ENCODE measurements around the gene DDR2.

DDR2 gene

DNA sequence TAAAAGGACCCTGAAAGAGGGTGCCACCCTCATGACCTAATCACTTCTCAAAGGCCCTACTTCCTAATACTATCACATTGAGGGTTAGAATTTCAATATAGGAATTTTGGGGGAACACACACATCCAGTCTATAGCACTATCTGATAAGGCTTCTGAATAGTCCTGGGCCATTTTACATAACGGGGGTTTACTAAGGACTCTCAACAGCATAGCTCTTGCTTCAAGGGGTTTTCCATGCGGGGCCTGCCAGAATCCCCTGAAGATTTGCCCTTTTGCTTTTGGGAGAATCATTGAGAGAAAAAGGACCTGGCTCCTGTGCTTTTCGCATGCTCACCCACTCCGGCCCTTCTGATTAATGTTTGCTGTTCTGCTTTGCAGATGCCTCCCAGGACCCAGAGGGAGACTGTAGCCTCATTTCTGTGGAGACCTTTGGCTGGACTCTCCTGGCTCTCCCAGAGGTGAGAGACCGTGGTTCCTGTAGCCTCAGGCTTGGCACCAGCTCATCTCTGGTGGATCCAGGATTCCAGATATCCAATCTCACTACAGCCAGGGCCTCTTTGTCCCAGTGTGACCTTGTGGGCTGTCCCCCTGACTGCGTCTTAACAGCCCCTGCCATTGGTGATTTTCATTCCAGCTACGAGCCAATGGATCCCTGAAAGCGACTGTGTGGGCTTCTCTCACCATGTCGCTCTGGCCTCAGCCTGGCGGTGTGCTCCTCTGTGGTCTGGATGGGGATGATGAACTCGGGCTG is 72.6 kb downstream of the DDR2 start:
- TF ChIP-seq, protein P1, sequence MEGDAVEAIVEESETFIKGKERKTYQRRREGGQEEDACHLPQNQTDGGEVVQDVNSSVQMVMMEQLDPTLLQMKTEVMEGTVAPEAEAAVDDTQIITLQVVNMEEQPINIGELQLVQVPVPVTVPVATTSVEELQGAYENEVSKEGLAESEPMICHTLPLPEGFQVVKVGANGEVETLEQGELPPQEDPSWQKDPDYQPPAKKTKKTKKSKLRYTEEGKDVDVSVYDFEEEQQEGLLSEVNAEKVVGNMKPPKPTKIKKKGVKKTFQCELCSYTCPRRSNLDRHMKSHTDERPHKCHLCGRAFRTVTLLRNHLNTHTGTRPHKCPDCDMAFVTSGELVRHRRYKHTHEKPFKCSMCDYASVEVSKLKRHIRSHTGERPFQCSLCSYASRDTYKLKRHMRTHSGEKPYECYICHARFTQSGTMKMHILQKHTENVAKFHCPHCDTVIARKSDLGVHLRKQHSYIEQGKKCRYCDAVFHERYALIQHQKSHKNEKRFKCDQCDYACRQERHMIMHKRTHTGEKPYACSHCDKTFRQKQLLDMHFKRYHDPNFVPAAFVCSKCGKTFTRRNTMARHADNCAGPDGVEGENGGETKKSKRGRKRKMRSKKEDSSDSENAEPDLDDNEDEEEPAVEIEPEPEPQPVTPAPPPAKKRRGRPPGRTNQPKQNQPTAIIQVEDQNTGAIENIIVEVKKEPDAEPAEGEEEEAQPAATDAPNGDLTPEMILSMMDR (IDR thresholded peaks at IDR 0.05; ENCODE audit: insufficient read depth, missing control alignments) = no peak
- FAIRE-seq (no peak), DNase-seq (ENCODE audit: insufficient read length, low spot score) (no peak)

DNA sequence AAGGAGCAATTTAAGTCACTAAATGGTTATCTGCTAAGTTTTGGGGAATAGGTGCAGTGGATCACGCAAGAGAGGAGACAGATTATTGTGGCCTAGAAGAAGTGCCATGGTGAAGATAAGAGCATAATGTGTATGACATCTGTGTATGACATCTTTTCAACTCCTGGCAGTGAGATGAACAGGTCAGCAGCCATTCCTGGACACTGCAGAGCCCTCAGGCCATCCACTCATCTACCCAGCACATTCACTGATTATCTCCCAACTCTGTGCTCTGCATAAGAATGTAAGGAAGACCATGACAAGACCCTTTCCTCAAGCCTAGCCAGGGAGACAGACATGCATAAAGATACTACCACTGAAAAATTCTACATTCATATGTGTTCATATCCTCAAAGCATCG is 73.7 kb downstream of the DDR2 start:
- TF ChIP-seq, protein P1 (IDR thresholded peaks at IDR 0.05; ENCODE audit: insufficient read depth, missing control alignments) = no peak
- FAIRE-seq = no peak
- no peak for DNase-seq (ENCODE audit: insufficient read length, low spot score)

DNA sequence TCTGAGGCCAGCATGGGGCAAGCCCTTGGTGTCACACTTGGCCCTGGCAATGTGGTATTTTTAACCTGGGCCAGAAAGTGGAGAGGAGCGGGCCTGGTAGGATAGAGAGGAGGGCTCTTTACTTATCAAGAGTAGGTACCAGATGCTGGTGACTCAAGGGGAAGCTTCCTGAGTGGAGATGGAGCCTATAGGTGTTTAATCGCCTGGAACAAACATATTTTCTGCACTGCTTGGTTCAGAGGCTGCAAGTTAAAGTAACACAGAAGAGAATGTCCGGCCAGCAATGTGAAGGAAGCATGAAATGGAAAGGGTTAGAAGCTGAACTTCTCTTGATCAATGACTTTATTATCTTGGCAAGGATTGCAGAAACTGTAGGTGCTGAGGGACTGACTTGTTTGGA is 74.3 kb downstream of the DDR2 start:
- no peak for DNase-seq (ENCODE audit: insufficient read length, low spot score)
- TF ChIP-seq, protein P1 (IDR thresholded peaks at IDR 0.05; ENCODE audit: insufficient read depth, missing control alignments) = no peak
- FAIRE-seq = no peak

DNA sequence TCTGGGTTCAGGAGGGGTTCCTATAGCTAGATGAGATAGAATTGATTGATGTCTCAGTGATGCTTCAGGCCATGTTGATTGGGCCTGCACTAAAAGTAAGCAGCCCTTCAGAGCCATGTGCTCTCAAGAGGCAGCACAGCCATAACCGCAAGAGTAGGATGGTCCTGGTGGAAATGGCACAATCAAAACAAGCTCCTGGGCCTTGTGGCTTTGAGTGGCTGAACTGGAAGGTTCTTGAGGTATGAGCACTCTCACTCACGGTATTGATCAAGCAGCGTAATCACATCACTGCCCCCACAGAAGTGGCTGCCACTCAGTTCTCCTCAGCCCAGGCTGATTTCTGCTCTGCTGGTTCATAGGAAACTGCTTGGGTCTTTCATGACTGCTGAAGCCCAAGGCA is 76.0 kb downstream of the DDR2 start:
- TF ChIP-seq, protein P1 (IDR thresholded peaks at IDR 0.05; ENCODE audit: insufficient read depth, missing control alignments) = no peak
- DNase-seq (ENCODE audit: insufficient read length, low spot score) (no peak), FAIRE-seq (no peak)

GRCh38 chr1:162709132-162709860 is 77.0 kb downstream of the DDR2 start:
- TF ChIP-seq, protein P1 (IDR thresholded peaks at IDR 0.05; ENCODE audit: insufficient read depth, missing control alignments) = no peak
- no peak for DNase-seq (ENCODE audit: insufficient read length, low spot score)
- FAIRE-seq = no peak

- FAIRE-seq (no peak), DNase-seq (ENCODE audit: insufficient read length, low spot score) (no peak)
- TF ChIP-seq, protein P1 (IDR thresholded peaks at IDR 0.05; ENCODE audit: insufficient read depth, missing control alignments) = no peak
Observed at GRCh38 chr1:162709870-162710269, 77.6 kb downstream of the DDR2 start.

- FAIRE-seq (no peak), DNase-seq (ENCODE audit: insufficient read length, low spot score) (no peak)
- TF ChIP-seq, protein P1 (IDR thresholded peaks at IDR 0.05; ENCODE audit: insufficient read depth, missing control alignments) = no peak
Observed at GRCh38 chr1:162710345-162710744, 78.1 kb downstream of the DDR2 start.
